NK-92 (cell line): ENCODE results near the gene NKAIN2.

Experiments
- DNase-seq: peaks from one replicate; lab custom pipeline; 2025; ENCODE audit not compliant: unreplicated experiment; lab: John Stamatoyannopoulos, UW

NKAIN2 gene

DNA sequence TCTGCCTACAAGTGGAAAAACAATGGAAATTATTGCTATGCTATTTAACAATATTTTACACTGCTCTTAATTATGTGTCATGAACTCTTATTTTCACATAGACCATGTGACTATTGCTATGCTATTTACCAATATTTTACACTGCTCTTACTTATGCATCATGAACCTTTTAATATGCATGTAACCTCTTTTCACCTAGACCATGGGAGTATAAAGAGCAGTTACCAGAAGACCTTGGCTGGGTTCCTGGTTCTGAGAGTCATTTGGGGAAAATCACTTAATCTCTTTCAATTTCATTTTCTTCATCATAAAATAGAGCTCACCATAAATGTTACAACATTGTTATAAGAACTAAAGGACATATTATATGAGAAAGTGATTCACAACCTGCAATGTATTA, 934.8 kb downstream of the NKAIN2 start:
- no peak for DNase-seq

DNA sequence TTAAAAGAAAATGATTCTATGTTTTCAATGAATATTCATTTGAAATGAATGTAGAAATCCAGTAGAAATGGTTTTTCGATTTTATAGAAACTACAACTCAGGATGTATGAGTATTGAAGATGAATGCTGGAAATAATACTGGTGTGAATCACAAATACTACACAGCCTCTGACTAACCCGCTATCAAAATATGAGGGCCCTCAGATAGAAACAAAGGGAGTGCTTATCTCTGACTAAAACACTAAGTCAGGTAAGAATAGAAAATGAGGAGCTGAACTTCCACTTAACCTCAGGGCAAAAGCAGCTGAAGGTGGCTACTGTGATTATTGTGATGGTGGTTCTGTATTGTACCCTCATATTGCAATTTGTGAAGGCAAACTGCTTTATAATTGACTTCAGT, 937.7 kb downstream of the NKAIN2 start:
- no peak for DNase-seq

GRCh38 chr6:124742971-124743370, 939.3 kb downstream of the NKAIN2 start:
- DNase-seq = no peak

DNA sequence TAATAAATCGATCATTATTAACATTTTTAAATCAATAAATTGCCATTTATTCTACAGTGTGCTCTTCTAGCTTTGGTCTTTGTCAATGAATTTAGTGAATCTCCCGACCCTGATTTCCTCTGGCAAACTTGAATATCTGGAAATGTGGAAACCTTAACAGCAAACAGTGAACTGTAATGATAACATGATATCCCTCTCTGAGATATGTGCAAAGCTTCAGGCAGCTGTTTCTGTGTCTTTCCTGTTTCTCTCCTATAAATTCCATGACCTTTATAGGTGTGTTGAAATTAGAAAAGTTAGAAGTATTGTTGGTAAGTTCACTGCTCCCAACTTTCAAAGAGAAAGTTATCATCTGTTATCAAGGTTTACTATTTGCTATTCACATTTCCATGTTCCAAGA, 939.8 kb downstream of the NKAIN2 start:
- no peak for DNase-seq

DNA sequence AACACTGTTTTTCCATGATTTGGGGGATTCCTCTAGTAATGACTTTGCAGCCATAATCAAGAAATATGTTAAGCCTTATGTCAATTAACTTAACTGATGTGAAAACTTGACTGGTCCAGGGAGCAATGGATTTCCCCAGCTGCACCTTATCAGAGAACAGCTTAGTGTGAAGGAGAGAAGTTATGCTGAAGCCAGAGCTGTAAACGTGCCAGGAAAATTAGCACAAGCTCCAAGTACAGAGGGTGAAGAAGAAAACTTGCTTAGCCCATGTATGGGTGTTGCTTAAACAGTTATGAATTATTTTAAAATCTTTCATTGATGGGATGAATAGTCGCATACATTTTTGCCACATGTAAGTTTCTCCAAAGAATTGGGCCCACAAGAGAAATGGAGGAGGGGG, 943.7 kb downstream of the NKAIN2 start:
- no peak for DNase-seq

DNA sequence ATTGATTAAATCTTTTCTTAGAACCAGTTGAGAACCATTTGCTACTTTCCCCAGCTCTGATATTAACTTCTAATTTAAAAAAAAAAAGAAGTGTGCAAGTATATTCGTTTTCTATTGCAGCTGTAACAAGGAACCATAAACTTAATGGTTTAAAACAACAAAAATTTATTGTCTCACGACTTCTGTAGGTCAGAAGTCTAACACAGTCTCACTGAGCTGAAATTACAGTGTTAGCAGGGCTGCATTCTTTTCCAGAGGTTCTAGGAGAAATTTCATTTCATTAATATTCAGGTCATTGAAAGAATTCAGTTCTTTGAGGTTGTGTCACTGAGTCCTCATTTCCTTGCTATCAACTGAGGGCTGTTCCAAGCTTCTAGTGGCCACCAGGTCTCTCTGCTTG, 945.1 kb downstream of the NKAIN2 start:
- DNase-seq = no peak

- no peak for DNase-seq
Measured at GRCh38 chr6:124753001-124753400, 949.3 kb downstream of the NKAIN2 start.

DNA sequence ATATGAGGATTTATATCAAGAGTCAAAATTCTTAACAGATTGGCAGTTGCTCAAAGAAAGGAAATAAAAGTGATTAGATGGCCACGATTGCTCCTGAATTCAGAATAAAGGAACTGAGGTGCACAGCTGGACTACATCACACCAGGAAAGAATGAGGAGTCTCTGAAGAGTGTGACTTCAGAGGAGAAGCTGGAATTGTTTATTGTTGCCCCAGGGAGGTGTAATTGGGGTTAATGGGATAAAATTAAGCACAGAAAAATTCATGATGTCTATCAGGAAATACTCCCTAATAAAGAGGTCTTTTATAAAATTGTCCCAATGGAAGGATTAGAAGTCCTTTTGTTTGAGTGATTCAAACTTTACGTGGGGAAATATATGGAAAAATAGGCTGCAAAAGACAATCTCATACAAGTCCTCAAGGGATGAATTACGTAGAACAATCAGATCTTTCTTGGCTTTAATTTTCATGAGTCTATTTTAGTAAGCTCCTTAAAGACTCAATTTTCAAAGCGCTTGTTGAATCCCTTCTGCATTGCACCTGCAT, 950.0 kb downstream of the NKAIN2 start:
- DNase-seq = no peak

GRCh38 chr6:124755321-124755720, 951.7 kb downstream of the NKAIN2 start:
- no peak for DNase-seq

GRCh38 chr6:124757560-124757959, 953.9 kb downstream of the NKAIN2 start:
- DNase-seq = no peak

GRCh38 chr6:124758663-124759062, 955.0 kb downstream of the NKAIN2 start:
- DNase-seq = no peak

GRCh38 chr6:124765280-124765679, 961.6 kb downstream of the NKAIN2 start:
- DNase-seq = no peak

- DNase-seq = no peak
Measured at GRCh38 chr6:124768224-124768623, 964.6 kb downstream of the NKAIN2 start.

DNA sequence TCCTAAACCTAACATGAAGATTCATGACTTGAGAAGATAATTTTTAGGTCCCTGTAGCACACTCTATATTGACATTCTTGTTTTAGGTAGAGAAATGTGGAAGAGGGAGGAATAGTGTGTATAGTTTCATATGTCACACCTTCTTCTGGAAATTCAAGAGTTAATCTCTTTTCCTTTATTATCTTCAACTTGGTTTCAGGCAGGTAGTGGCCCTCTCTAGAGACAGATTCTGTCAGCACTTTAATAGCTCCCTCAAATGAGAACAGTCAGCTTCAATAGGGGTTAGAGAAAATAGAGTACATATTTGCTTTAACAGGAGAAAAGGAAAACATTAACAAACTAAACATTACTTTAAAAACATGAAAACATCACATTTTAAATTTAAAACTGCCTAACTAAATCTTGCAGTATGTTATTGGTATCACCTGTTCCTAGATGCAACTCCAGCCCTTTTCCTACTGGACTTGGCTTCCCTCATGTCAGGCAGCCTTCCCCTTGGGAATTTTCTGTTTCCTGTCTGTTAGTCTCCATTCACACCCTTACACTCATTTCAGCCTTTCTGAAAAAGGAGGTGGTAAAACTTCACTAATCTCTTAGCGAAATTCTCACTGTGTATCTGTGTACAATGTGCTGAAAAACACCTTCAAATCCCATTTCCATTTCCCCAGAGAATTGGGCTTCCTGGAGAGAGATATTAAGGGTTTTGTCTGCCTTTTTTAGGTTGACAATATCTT, 966.3 kb downstream of the NKAIN2 start:
- no peak for DNase-seq

- no peak for DNase-seq
Measured at GRCh38 chr6:124770784-124771183, 967.1 kb downstream of the NKAIN2 start.

- no peak for DNase-seq
Measured at GRCh38 chr6:124772733-124773319, 969.2 kb downstream of the NKAIN2 start.

- DNase-seq = no peak
Measured at GRCh38 chr6:124775121-124775520, 971.5 kb downstream of the NKAIN2 start.

DNA sequence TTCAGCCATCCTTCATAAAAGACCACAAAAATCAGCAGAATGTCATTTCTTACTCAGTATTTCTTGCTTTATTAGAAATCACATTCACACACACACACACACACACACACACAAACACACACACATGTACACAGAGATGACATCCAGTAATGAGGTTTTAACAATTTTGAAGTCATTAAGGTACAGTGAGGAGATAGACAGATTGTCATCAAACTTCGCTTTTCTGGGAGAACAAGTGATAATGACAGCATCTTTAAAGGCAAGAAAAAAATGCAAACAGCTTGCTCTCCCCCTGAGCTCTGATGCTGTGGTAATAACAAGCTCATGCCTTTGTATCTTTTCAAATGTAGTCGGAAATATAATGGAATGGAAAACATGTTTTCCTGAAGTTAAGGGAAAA, 974.2 kb downstream of the NKAIN2 start:
- DNase-seq = no peak

GRCh38 chr6:124780623-124781022, 977.0 kb downstream of the NKAIN2 start:
- no peak for DNase-seq

DNA sequence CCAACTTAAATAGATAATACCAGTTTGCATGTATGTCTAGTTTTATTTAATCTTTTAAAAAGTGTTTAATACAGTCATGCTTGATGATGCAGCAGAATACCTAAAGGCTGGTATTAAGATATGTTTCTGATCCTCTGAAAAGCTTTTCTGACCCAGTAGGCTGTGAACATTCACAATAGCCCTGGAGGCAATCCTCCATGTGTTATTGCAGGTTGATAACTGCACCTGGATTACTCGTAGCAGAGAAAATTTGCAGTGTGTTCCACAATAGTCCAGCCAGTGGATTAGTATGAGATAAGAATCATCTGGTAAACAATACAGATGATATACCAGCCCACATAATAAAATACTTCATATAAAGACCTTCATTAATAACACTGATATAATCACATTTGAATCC, 979.7 kb downstream of the NKAIN2 start:
- DNase-seq = no peak

DNA sequence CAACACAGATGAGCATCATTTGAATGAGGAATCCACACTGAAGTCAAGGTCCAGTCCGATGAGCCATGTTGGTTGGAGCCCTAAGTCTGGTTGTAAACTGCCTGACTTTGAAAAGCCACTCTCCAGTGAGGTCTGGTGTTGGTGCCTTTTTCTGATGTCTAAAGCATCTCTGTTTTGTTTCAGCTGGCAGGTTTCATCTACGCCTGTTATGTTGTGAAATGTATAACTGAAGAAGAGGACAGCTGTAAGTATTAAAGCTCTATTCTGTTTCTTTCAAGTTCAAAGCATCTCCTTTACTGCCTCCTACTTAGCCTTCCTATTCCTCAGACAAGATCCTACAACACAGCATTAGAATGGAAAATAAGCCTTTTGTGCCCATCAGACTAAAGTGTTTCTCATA, 987.5 kb downstream of the NKAIN2 start:
- DNase-seq = no peak

DNA sequence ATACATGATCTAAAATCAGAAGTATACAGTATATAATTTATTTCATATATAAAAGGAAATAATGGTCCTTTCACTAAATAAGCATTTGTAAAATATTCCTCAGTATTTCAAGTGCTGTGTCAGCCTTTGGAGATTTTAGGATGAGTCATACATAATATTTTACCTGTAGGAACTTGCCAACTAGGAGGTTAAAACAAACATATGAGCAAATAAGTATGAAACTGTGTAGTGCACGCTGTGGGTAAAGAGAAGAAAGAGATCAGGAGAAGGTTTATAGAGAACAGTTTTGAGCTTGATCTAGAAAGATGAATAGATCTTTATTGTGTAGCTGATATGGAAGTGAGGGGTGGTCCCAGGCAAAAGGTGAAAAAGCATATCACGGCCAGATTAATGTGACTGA, 988.7 kb downstream of the NKAIN2 start:
- DNase-seq = no peak

- no peak for DNase-seq
Measured at GRCh38 chr6:124793398-124793797, 989.7 kb downstream of the NKAIN2 start.
